ENCODE measurements around the gene MPST. TPM values are rescaled to one million over a fixed set of nuclear protein-coding genes. Genes with fewer than 3 reads are reported as not detected.

The MPST gene
- total RNA-seq, 6 donors from 2014 or later: 80.8 to 183 (median 135) TPM

- TF ChIP-seq CTCF (IDR thresholded peaks at IDR 0.05) (peak; percentile 74 to 90 (median 82)), POLR2A (IDR thresholded peaks at IDR 0.05) (no peak), POLR2AphosphoS5 (IDR thresholded peaks at IDR 0.05) (no peak), EP300 (IDR thresholded peaks at IDR 0.05) (no peak)
- ATAC-seq (ENCODE audit: low FRiP score in 2 of 2) (peak in 1 of 2 donors; percentile 61), DNase-seq (peak; percentile 59 to 97)
- H3K27me3 ChIP-seq: no peaks in the 10 kb centered on the region
- peaks cover 0 to 16% (median 7%) of the 10 kb centered on the region in 4 donors for H3K4me1 ChIP-seq
- no peaks in the 10 kb centered on the region for H3K9me3 ChIP-seq
- H3K4me3 ChIP-seq: no peak overlapping the region
- no peak overlapping the region for H3K27ac ChIP-seq
- WGBS, 2 donors: 24 to 29% methylated on average over 14 to 15 of the region's 15 CpGs
- no peaks in the 10 kb centered on the region for H3K36me3 ChIP-seq
Observed at GRCh38 chr22:37077802-37078448, 58.4 kb downstream of the MPST start.

GRCh38 chr22:37079158-37079557 is 59.6 kb downstream of the MPST start:
- H3K36me3 ChIP-seq: no peaks in the 10 kb centered on the region
- TF ChIP-seq CTCF (IDR thresholded peaks at IDR 0.05) (no peak), EP300 (IDR thresholded peaks at IDR 0.05) (no peak), POLR2A (IDR thresholded peaks at IDR 0.05) (no peak), POLR2AphosphoS5 (IDR thresholded peaks at IDR 0.05) (no peak)
- WGBS, 2 donors: 45 to 56% methylated on average over 5 of the region's 5 CpGs
- no peaks in the 10 kb centered on the region for H3K27me3 ChIP-seq
- H3K27ac ChIP-seq: peak overlapping the region in 1 of 4 donors; percentile 46
- DNase-seq (no peak), ATAC-seq (ENCODE audit: low FRiP score in 2 of 2) (no peak)
- peaks cover 0 to 16% (median 7%) of the 10 kb centered on the region in 4 donors for H3K4me1 ChIP-seq
- no peaks in the 10 kb centered on the region for H3K9me3 ChIP-seq
- no peak overlapping the region for H3K4me3 ChIP-seq

Small RNA genes lying within 50 kb of the gene (small RNA-seq; reads per million reads assigned to genes)
- gene RF00019: 0 reads per million in 4 donors

Other genes with a start within 250 kb of the MPST start
- gene IFT27, start 243.6 kb upstream of the MPST start, total RNA-seq: 10 to 100 TPM; 12.6 to 43.0 (median 27.4) TPM
- 1 to 10 TPM in 3 of 6 donors, not detected in 3; 1.5 to 3.3 (median 1.8) TPM for gene PVALB, start 202.7 kb upstream of the MPST start, total RNA-seq
- gene NCF4, start 158.7 kb upstream of the MPST start, total RNA-seq: 10 to 100 TPM; 28.2 to 72.5 (median 54.3) TPM
- gene CSF2RB, start 106.1 kb upstream of the MPST start, total RNA-seq: 10 to 100 TPM in 5 of 6 donors, 1 to 10 TPM in 1; 8.2 to 43.0 (median 24.2) TPM
- 10 to 100 TPM; 43.0 to 78.1 (median 70.2) TPM for gene TST, start 295 bp upstream of the MPST start, total RNA-seq
- gene KCTD17, start 32.0 kb downstream of the MPST start, total RNA-seq: 10 to 100 TPM in 5 of 6 donors, 1 to 10 TPM in 1; 9.0 to 30.4 (median 23.2) TPM
- 1 to 10 TPM in 5 of 6 donors, under 1 TPM in 1; 0.47 to 8.2 (median 2.0) TPM for gene TMPRSS6, start 90.0 kb downstream of the MPST start, total RNA-seq
- 1 to 10 TPM; 3.4 to 9.4 (median 5.8) TPM for gene IL2RB, start 130.2 kb downstream of the MPST start, total RNA-seq
- 1 to 10 TPM; 2.1 to 8.4 (median 4.7) TPM for gene C1QTNF6, start 168.5 kb downstream of the MPST start, total RNA-seq
- gene SSTR3, start 192.7 kb downstream of the MPST start, total RNA-seq: under 1 TPM in 2 of 6 donors, not detected in 4; 0.06 to 0.13 TPM
- gene RAC2, start 224.5 kb downstream of the MPST start, total RNA-seq: 100 to 1,000 TPM in 1 of 6 donors, 10 to 100 TPM in 5; 22.1 to 126 (median 65.2) TPM